ENCODE data around the gene GRB10.

Gene GRB10

DNA sequence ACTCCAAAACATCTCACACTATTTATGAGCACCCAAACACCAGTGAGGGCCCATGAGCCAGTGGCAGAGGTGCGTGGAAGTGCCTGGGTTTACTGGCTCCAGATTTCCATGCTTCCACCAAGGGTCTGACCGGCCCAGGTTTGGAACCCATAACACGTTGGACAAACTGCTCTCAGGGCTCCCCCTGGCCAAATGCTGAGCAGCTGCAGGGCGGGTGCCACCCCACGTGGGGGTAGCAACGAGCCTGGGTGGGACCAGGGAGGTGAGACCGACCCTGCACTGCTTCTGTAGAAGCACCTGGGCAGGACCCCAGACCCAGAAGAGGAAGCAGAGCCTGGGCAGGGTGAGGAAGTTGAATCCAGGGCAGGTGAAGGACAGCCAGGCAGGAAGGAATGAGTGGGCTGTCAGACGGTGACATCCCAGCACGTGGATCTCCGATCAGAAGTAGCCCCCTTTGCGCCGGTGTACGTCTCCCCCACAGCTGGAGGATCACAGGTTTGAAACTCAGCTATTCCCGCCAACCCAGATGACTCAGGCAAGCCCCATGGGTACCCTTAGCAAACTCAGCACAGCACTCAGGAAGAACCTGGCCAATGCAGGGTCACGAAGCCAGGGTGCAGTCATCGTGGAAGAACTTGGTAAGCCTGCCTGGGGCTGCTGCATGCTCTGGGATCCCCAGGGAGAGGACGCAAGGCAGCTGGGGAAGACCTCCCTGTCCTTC lies 117.1 kb downstream of the GRB10 start:
- DNase-seq = no peak

DNA sequence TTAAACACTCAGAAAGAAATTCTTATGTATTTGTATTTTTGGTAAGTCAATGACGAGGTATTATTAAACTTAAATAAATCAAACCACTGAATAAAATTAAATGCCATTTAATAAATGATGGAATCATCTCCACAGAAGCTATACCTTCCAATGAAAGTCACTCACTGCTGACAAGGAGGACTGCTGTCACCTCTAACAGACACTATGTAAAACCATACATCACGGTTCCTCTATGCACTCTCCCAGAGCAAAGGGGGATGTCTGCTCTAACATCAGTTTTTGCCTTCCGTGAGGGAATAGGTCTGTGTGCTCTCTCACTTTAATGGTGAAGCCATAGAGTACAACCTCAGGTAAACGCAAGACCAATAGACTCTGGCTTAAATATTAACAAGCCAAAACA lies 117.8 kb downstream of the GRB10 start:
- no peak for DNase-seq

DNA sequence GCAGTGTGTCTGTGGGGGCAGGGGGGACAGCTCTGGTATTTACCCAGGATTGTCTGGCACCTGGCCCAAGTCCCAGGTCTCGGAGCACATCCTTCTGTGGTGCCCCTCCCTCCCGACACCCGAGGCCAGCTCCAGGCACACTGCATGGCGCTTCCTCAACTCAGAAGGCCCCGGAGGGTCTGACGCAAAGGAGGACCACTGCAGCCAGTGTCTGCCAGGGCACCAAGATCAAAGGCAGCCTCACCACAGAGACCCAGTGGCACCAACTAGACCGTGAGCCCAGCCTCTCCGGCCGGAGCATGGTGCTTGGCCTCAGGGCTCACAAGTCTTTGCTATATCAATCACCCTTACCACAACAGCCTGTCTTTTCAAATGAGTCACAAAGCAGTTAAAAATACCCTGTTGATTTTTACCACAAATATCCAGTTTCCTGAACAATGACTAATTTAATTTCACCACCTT lies 118.2 kb downstream of the GRB10 start:
- DNase-seq = no peak

DNA sequence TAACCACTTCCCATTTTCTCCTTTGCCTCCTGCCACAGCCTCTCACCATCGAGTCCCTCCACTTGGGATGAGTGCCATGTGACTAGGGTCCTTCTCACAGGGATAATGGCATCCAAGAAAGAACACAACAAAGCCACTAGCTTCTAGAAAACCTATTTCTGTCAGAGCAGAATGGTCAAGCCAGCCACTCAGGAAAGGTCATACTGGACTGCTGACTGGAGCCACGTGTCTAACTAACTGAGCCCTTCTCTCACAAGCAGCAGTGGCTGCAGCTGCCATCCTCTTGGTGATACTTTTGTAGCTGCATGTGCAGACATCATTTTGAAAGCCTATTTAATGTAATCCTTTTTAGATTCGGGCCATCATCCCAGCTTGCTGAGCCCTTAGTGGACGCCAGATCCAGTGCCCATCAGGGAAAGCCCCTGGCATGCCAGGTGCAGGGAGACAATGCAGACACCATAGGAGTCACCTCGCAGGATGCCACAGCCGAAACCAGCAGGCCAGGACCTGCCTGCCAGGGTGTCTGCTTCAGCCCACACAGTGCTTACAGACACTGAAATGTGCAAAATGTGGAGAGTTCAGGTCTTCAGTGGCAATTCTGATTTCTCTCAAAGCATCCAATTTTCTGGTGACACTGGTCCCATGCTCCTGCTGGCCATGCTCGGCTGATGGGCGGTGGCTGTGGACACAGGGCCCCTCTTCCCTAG lies 119.1 kb downstream of the GRB10 start:
- DNase-seq = no peak

DNA sequence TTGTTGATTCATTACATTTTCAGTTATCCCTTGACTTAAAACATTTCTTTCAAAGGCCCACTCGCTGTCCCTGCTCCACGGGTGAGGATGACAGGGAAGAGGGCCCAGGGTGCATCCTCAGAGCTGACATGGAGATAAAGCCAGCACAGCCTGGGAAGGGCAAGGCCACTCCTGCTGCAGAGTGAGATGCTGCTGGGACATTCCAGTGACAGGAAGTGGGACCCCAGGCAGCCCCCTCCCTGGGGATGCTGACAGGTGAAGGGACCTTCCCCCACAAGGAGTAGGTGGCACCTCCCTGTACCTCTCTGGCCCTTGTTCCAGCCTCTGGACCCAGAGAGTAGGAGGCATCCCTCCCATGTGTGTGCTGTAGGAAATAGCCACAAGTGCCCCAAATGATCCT lies 119.7 kb downstream of the GRB10 start:
- no peak for DNase-seq

DNA sequence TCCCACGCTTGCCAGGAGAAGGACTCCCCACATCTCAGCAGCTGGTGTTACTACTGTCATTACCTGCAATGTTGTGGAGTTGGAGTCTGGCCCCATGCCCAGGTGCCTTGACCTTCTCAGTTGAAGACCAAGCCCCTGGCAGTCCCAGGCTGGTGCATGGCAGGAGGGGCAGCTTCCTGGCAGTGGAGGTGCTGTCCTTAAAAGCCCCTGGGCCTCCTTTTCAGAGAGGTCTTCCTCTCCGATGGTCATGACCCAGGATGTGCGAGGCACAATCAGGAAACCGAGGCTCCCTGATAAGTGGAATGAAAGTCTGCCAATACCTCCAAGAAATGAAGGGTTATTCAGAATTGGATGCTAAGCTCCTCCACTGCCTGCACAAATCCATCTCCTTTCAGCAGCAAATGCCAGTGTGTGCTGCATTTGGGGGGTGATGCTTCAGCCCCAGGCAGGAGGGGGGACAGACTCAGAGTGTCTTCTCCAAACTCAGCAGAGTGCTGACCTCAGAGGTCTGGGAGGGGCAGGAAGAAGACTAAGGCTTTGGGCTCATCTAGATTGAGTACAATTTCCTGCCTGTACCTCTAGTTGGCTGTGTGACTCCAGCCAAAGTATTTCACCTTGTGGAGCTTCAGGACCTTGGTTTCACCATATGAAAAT lies 120.5 kb downstream of the GRB10 start:
- peak in 1 of 2 experiments; percentile 13 for DNase-seq

DNA sequence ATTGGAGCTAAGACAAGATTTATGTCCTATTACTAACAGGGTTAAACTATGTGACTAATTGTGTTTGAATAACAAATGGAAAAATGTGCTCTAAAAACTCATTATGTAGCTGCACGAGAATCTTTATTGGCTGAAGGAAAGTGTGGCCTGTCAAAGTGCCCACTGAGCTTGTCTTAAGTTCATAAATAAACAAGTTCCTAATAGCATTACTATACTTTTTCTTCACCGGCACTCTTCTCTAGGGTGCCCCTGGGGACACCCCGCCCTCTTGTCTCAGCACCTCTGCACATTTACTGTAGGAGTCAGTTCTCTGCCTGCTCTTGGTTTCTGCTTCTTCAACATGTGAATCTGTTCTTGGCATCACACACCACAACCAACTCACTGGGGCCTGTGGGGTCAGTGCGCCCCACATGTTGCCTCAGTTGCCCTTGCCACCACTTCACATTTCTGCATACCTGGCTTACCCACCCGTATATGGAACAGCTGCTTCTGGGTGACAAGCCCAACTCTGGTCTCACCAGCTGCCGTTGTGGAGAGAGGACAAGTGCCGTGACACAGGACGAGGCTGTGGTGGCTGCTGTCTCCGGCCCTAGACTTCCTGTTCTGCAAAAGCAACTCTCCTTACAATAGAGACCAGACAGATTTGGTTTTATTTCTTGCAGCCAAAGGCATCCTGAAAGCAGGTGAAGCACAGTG lies 121.2 kb downstream of the GRB10 start:
- DNase-seq = no peak

DNA sequence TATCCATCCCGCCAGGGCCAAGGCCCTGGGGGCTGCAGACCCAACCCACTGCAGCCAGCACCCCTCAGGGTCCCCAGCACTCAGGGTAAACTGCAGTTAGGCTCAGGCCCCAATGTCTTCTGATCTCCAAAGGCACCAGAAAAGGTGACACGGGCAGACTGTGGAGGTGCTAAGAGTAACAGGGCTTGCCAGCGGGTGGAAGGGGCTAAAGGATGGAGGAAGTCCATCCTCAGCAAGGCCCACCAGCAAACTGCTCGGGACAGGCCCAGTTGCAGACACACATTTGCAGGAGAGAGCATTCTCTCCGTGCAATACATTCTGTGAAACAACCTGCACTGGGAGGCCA lies 121.9 kb downstream of the GRB10 start:
- no peak for DNase-seq

DNA sequence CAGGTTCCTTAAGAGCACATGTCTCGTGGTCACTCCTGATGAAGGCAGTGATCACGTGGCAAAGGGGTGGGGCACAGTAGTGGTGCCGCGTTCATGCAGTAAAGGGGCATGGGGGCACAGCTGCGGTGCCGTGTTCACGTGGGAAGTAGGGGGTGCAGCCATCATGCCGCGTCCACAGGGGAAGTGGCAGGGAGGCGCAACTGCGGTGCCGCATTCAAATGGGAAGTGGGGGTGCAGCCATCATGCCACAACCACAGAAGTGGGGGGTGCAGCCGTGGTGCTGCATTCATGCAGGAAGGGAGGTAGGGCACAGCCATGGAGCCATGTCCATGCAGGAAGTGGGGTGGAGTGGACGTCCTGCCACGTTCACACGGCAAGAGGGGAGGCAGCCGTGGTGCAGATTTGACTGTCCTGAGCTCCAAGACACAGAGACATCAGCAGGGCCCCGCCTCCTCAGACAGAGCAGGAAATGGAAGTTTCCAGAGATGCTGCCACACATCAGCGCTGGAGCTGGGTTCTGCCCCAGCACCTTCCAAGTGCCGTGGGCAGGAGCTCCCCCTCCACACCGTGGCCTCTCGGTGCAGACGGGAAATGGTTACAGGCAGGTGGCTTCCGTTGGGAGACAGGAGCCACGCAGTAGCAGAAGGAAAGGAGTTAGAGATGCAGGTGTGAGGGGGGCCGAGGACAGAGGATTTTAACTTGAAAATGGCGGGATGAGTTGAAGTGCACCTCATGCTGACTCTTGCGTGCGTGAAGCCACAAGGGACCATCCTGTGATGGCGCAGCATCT lies 122.5 kb downstream of the GRB10 start:
- DNase-seq = peak; percentile 17 to 44

DNA sequence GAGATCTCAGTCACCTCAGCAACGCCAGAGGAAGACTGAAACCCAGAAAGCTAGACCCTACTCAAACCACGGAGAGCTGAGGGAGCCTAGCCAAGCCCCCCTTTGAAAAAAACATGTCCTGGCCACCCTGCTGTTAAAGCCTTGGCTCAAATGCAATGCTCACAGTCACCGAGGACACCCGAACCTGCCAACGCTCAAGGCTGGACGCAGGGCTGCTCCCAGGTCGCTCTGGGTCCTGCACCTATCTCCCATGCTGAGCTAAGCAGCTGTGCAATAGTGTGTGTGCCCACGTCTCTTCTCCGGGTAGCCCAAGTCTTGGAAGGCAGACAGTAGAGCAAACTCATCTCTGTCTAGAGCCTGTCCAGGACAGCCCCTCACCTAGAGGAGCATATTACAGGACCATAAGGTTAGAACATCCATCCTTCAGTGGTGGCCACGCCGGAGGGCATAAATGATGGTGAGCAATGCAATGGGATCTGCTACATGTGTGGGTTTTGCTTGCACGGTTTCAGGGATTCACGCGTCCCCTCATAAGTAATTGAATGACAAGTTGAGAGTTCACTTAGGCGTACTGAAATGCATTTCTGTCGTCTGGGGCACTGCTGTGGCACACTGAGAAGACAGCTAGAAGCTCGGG lies 123.2 kb downstream of the GRB10 start:
- DNase-seq = no peak

DNA sequence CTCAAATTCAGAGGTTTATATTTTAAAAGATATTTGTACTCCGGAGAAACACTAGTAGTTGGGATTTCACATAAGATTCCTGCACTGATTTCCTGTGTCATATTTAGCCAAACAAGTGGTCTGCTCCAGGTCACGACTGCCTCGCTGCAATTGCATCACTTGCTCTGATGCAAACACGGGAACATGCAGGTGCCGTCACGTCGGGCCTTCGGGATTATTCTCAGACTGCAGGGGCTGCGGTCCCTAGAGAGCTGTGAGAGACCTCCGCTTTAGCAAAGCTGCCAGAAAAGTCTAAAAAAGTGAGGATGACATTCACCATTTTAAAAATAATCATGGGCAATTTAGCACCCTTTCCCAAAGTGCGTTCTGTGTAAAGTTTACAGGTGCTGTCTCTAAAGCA lies 124.0 kb downstream of the GRB10 start:
- no peak for DNase-seq

DNA sequence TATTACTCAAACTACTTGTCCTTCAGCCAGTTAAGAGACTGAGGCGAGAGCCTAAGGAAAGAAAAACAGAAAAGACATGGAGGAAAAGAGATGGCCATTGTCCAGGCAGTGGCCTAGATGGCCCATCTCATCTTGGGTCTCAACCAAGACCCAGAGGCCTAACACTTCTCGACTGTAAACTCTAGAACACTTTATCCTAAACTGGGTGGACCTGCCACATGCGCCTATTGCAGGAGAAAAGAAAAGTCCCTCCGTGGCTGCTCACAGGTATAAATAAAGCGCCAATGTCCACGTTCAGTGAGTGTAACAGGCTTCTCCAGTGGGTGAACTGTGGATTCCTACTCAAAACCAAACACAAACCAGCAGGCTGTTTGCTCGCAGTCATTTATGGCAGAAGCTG lies 124.8 kb downstream of the GRB10 start:
- no peak for DNase-seq

DNA sequence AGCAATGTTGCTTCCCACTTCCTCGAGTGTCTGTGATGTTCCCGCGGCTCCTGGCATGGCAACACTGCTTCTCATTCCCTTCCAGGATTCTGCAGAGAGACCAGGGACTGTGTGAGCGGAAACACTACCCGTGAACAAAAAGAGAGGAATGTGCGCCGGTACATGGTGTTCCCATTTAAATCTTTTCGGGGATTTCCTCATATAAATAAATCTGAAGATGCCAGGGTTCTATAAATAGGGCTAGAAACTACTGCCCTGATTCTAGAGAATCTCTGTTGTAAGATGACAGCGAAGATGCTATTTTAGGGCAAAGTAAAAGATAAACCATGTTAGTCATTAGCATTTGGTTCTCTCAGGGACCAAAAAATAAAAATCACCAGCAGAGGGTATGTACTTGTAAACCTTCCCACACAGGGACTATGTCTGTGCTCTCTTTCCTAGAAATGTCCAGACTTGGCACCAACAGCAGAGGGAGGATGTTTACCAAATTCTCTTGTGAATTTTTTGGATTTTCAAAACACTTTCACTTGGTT lies 125.3 kb downstream of the GRB10 start:
- DNase-seq = no peak

DNA sequence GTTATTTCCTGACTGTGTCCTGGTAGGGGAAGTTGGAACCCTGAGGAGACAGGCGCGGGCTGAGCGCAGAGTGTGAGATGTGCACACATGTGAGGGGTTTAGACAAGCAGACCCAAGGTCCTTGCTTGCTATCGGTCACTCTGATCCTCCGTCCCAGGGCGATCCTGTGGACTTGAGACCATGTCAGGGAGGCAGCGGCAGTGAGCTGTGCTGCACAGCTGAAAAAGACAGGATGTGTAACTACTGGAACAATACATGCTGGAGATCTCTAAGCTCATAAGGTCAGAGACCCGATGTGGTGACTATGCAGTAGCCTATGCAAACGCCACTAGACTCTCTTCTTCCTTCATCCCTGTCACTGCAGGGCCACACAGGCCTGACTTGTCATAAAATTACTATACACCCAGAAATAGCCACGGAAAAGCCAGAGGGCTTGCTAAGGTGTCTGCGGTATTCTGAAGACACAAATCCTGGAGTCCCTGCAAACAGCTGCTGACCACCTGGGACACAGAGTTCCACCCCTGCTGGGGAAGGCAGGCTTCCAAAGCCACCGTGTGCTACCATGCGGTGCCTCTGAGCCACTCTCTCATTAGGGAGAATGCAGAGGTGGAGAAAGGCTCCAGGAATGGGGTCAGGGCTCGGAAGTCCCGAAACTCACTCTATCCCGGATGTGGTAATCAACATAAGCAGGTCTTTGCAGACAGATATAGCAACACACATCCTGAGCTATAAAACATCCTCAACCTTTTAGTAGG lies 126.4 kb downstream of the GRB10 start:
- no peak for DNase-seq

DNA sequence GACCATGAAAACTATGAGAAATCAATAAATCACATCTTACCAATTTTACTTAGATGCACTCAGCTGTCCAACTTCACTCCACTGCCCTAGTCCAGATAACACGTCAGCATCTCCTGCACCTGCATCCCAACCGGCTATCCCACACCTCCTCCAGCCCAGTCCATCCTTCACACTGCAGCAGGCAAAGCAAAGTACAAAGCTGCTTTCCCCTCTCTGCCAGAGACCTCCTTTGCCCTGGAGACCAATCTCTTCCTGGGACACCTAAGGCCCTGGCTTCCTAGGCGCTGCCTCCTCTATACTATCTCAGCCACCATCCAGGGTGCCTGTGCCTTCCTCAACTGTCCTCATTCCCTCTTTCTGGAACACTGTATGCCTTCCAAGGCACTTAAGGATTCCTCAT lies 127.2 kb downstream of the GRB10 start:
- no peak for DNase-seq

DNA sequence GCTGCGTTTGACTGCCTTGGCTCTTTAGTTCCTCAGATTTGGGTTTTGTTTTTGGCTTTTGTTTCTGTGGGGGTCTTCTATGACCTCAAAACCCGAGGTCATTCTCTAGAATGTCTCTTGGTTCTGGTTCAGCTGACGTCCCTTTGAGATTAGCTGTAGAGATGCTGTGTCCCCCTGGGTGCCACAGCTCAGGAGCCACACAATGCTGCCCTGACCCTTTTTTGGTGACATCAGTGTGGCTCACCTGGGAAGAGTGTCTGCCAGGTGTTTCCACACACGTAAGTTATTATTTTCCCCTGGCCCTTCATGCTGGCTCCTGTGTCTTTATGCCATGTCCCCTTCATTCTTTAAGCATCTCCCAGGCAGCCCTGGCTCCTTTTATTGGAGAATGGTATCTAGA lies 127.7 kb downstream of the GRB10 start:
- DNase-seq = no peak

DNA sequence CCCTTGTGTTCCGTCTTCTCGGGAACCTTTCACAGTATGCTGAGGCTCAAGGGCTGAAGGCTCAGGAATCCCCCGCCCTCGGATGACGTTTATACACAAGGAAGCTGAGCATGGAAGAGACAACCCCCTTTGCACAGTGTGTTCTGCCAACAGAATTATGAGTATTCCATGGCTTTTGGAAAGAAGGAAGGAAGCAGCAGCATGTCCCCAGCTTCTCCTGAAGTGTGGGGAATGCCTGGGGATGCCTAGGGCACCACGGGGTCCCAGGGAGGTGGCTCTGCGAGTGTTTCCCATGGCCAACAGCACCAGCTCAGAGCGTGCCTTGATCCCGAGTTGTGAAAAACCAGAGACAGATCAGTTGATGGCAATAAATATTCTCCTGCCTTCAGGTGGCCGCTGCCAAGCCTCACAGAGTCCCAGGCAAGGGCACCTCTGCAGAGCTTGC lies 128.7 kb downstream of the GRB10 start:
- DNase-seq = no peak

DNA sequence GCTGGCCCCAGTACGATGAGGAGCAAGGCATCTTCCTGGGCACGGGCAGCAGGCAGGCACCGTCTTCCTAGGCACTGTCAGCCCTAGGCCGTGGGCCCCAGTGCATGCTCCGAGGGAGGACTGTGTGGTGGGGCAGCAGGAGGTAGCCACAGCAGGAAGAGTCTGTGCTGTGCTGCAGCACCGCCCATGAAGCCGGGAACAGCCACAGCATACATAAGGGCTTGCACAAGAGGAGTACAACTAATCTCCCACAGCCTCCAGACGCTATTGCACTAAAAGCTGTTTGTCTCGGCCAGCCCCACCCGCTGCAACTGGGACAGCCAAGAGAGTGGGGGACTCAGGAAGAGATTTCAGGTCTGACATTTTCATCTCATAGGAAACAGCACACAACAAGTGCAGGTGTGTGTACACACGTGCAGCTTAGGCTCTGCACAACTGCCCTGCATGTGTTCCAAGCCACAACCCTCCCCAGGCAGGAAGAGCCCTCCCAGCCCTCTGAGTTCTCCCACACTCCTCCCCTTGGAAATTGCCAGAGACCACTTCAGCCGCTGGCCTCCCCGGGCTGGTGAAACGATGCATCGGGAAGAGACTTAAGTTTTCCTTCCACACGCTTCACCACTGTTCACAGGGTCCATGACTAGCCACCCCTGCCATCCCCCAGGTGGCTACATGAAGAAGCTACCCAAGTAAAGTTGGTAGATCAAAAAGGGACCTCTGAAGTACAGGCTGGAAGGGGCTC lies 129.4 kb downstream of the GRB10 start:
- no peak for DNase-seq

DNA sequence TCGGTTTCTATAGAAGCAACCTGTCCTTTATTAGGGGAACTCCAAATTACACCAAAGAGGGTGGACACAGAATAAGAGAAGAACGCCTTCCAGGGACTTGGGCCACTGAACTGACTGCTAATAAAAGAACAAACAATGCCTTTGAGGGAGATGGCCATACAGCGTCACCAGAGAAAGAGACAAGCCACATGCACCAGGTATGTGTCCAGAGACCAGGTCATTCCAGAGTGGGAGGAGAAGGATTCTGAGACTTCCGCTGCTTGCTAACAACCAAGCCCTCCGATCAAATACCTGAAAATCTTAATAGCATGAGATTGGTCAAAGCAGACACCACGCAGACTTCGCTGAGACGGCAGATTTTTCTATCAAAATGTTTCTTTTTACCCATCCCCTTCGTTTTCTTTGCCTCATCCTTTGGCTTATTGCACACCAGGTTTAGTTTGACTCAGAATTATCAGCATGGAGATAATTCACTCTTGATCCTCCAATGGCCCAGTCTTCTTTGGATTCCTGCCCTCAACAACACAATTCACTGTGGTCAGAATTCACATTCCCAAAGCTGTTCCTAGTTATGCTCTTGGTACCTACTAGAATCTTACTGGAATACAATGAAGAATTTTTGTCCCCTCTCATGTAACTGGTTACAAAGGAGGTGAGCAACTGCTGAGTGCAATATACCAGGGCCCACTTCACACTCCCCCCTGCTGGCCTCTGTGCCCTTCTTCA lies 130.1 kb downstream of the GRB10 start:
- no peak for DNase-seq
